ENCODE results near the gene CD200.

CD200 gene

GRCh38 chr3:112338727-112339056 lies 5.7 kb downstream of the CD200 start:
- POLR2A ChIA-PET = interaction anchor here (0.6 kb wide), 1 partner anchor 23 kb away, joined by 3 read pairs; no protein-coding TSS in a partner anchor
- DNase-seq (ENCODE audit: extremely low spot score) = no peak
- CTCF ChIA-PET = interaction anchor here (0.9 to 2.0 kb wide), 11 partner anchors 8 to 227 kb away, joined by 3 to 11 read pairs (median 3); partner anchors contain the start of gene SLC9C1
- TF ChIP-seq CTCF (IDR thresholded peaks at IDR 0.05; ENCODE audit: control extremely low read depth, extremely low read depth, low read depth, missing control alignments) = no peak

DNA sequence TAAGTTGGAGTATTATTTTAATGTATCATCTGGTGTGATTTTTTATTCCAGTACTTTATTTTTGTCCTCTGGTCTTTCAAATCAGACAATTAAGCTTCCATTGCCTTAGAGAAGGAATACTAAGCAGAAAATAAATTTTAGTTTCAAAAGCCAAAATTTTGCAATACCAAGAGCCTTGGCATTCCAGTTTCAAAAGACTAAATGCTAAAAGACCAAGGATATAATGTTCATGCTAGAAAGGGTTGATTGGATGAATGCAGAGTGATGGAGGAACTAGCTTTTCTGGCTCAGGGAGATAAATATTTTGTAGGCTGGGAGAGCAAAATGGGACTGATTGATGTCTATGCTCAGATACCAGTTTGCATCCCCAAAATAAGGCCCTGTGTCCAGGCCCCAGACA lies 6.2 kb downstream of the CD200 start:
- ChIA-PET CTCF (interaction anchor here (0.9 to 2.0 kb wide), 9 partner anchors 7 to 228 kb away, joined by 3 to 11 read pairs (median 3); partner anchors contain the start of gene SLC9C1), POLR2A (no interaction called here)
- no peak for TF ChIP-seq CTCF (IDR thresholded peaks at IDR 0.05; ENCODE audit: control extremely low read depth, extremely low read depth, low read depth, missing control alignments)
- DNase-seq (ENCODE audit: extremely low spot score) = no peak

DNA sequence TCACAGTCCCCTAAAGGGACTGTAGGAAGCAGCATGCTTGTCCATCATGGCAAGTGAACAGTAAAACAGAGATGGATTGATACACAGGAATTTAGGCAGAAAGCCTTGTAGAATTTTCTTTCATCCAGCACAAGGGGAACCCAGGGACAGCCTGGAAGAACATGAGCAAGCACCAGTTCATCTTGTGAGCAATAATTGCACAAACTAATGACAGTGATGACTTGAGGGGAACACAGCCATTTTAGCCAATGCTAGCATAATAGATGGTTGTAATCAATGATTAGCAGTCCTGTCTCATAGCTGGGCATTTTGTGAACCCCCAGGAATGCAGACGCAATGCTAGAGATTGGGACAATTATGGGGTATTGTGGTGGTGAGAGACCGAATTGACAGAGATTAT lies 6.7 kb downstream of the CD200 start:
- no peak for DNase-seq (ENCODE audit: extremely low spot score)
- no peak for TF ChIP-seq CTCF (IDR thresholded peaks at IDR 0.05; ENCODE audit: control extremely low read depth, extremely low read depth, low read depth, missing control alignments)
- POLR2A ChIA-PET = no interaction called here
- CTCF ChIA-PET = interaction anchor here (1.6 kb wide), 1 partner anchor 161 kb away, joined by 3 read pairs; no protein-coding TSS in a partner anchor

GRCh38 chr3:112341386-112341785 lies 8.4 kb downstream of the CD200 start:
- TF ChIP-seq CTCF (IDR thresholded peaks at IDR 0.05; ENCODE audit: control extremely low read depth, extremely low read depth, low read depth, missing control alignments) = no peak
- CTCF ChIA-PET = no interaction called here
- POLR2A ChIA-PET = no interaction called here
- no peak for DNase-seq (ENCODE audit: extremely low spot score)

- no peak for DNase-seq (ENCODE audit: extremely low spot score)
- POLR2A ChIA-PET = no interaction called here
- CTCF ChIA-PET = interaction anchor here (0.9 to 3.0 kb wide), 7 partner anchors 12 to 234 kb away, joined by 3 to 19 read pairs (median 4); partner anchors contain the start of gene CD200
- no peak for TF ChIP-seq CTCF (IDR thresholded peaks at IDR 0.05; ENCODE audit: control extremely low read depth, extremely low read depth, low read depth, missing control alignments)
These were observed 12.7 kb downstream of the CD200 start for GRCh38 chr3:112345681-112346080.

GRCh38 chr3:112346491-112347122 lies 13.7 kb downstream of the CD200 start:
- no peak for TF ChIP-seq CTCF (IDR thresholded peaks at IDR 0.05; ENCODE audit: control extremely low read depth, extremely low read depth, low read depth, missing control alignments)
- CTCF ChIA-PET = interaction anchor here (0.7 to 3.0 kb wide), 6 partner anchors 8 to 175 kb away, joined by 3 to 19 read pairs (median 3); partner anchors contain the start of gene CD200
- POLR2A ChIA-PET = interaction anchor here (0.9 kb wide), 1 partner anchor 235 kb away, joined by 5 read pairs; no protein-coding TSS in a partner anchor
- DNase-seq (ENCODE audit: extremely low spot score) = no peak

All from GM10248 (cell line).